Upper lobe of left lung (tissue), 6 donors: ENCODE measurements around the gene DOCK1. TPM values are rescaled to one million over a fixed set of nuclear protein-coding genes. Genes with fewer than 3 reads are reported as not detected.

ENCODE experiments used
- ATAC-seq, 2 donors: fragments of 200-7000 bp; cut with Tn5 transposase; one replicate each; pipeline ENCODE4 v1.9.1; 2022; ENCODE audit warnings: mild to moderate bottlenecking in 2 of 2, moderate library complexity in 2 of 2; ENCODE audit not compliant: low FRiP score in 2 of 2
- DNase-seq, 2 donors: peaks; one replicate each; pipeline ENCODE4 v3.0.0-alpha.2; 2019 to 2020
- H3K27ac ChIP-seq, 4 donors: fragments of 200-600 bp; sonication (generic); one replicate each; pipeline ENCODE4 v1.5.1; 2016 to 2019
- H3K27me3 ChIP-seq, 4 donors: fragments of 200-600 bp; sonication (generic); one replicate each; pipeline ENCODE4 v1.5.1; 2017 to 2019
- H3K36me3 ChIP-seq, 4 donors: fragments of 200-600 bp; sonication (generic); one replicate each; pipeline ENCODE4 v1.5.1; 2016 to 2019
- H3K4me1 ChIP-seq, 4 donors: fragments of 200-600 bp; sonication (generic); one replicate each; pipeline ENCODE4 v1.5.1; 2018 to 2019
- H3K4me3 ChIP-seq, 4 donors: fragments of 200-600 bp; sonication (generic); one replicate each; pipeline ENCODE4 v1.5.1; 2017 to 2019; ENCODE audit warnings: mild to moderate bottlenecking in 2 of 4, moderate library complexity in 1 of 4
- H3K9me3 ChIP-seq, 4 donors: fragments of 200-600 bp; sonication (generic); one replicate each; pipeline ENCODE4 v1.5.1; 2018 to 2019
- EP300 ChIP-seq, 4 donors: sonication (generic); formaldehyde crosslinking; IDR thresholded peaks; one replicate each; pipeline ENCODE4 v1.5.1; 2017; ENCODE audit warnings: antibody characterized with exemption in 4 of 4, control low read depth in 2 of 4
- POLR2A ChIP-seq, 4 donors: fragments of 450-650 bp; IDR thresholded peaks; one replicate each; pipeline ENCODE4 v1.5.1; 2016 to 2017; ENCODE audit warnings: antibody characterized with exemption in 4 of 4, mild to moderate bottlenecking in 2 of 4
- POLR2AphosphoS5 ChIP-seq, 2 donors: sonication (generic); formaldehyde crosslinking; IDR thresholded peaks; one replicate each; pipeline ENCODE4 v1.5.1; 2017; ENCODE audit warnings: antibody characterized with exemption in 2 of 2
- WGBS, 2 donors: methylation state at CpG; one replicate each; pipeline ENCODE4 v1.1.5; 2017 to 2018; 5-methylcytosine and 5-hydroxymethylcytosine counted together
- total RNA-seq, 6 donors: library from RNA; depleted of rRNA in 4 of 6; stranded (reverse); fragments of >200 nt in 4 of 6; gene quantifications; one replicate each; pipeline versions ENCODE4 v1.1.0 to v1.2.1, GENCODE V29; 2016 to 2021
- TF ChIP-seq, protein P1 (sequence below), 6 experiments: fragments of 450-650 bp in 4 of 6; fragments of 200-600 bp in 2 of 6; sonication (generic) in 2 of 6; IDR thresholded peaks; one replicate each; pipeline ENCODE4 v1.5.1; 2016 to 2019; ENCODE audit warnings: antibody characterized with exemption in 6 of 6
- donor health status: DM: no; HTN: no; CAD: no; lungs with moderate emphysema.
- donor health status: DM: no; HTN: yes; CAD: no; lungs with severe emphysema.

The DOCK1 gene
- total RNA-seq, 6 donors from 2014 or later = 37.5 to 63.9 (median 45.8) TPM

DNA sequence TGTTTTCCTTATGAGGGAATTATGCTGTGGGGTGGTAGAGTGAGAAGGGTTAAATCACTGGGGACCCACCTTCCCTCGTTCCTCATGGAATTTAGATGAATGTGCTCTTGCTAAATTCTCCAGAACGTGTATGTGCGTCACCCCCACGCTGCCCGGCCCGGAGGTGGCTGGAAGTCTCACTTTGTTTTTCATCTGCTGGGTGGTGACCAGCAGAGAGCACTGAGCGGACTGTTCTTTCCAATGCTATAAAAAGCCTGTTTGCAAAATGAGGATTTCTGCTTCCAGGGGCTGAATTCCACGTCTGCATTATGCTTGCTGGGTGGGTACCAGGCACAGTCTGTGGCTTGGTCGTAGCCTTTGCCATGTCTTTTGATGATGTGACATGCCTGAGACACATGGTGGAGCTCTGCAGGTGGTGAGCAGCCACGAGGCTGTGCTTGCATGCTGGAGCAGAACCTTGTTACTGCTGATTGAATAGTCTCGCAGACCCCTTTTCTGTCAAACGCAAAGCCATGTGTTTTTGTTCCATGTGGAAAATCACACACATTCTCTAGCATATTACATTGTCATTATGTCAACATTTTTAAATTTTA, 323.1 kb downstream of the DOCK1 start:
- 78 to 82% methylated on average over 12 of the region's 12 CpGs for WGBS, 2 donors
- Histone ChIP-seq H3K27ac (no peak overlapping the region), H3K4me1 (no peaks in the 10 kb centered on the region), H3K9me3 (no peaks in the 10 kb centered on the region), H3K4me3 (no peak overlapping the region), H3K36me3 (peaks cover 0 to 3% (median 0%) of the 10 kb centered on the region in 4 donors), H3K27me3 (no peaks in the 10 kb centered on the region)
- DNase-seq (peak in 1 of 2 donors; percentile 61), ATAC-seq (peak in 1 of 2 donors; percentile 34)
- TF ChIP-seq, protein P1, sequence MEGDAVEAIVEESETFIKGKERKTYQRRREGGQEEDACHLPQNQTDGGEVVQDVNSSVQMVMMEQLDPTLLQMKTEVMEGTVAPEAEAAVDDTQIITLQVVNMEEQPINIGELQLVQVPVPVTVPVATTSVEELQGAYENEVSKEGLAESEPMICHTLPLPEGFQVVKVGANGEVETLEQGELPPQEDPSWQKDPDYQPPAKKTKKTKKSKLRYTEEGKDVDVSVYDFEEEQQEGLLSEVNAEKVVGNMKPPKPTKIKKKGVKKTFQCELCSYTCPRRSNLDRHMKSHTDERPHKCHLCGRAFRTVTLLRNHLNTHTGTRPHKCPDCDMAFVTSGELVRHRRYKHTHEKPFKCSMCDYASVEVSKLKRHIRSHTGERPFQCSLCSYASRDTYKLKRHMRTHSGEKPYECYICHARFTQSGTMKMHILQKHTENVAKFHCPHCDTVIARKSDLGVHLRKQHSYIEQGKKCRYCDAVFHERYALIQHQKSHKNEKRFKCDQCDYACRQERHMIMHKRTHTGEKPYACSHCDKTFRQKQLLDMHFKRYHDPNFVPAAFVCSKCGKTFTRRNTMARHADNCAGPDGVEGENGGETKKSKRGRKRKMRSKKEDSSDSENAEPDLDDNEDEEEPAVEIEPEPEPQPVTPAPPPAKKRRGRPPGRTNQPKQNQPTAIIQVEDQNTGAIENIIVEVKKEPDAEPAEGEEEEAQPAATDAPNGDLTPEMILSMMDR (IDR thresholded peaks at IDR 0.05) = no peak
- TF ChIP-seq EP300 (IDR thresholded peaks at IDR 0.05) (no peak), POLR2AphosphoS5 (IDR thresholded peaks at IDR 0.05) (no peak), POLR2A (IDR thresholded peaks at IDR 0.05) (no peak)

DNA sequence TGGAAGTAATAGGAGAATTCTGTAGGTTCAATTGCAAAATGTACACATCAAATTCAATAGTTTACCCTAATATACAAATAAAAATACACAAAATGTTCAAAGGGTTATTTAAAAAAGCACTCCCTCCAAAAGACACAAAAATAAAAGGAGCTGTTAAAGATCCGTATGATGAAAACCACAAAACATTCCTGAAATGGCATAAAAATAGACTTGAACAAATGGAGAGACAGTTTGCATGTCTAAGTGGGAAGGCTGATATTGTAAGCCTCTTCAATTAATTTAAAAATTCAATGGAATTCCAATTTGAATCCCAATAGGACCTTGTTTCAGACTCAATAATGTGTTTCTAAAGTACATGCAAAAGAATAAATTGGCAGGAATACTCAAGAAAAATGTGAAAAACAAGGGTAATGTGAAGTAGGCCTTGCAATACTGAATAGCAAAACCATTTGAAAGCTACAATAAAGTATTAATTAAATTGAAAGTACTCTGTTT, 329.1 kb downstream of the DOCK1 start:
- TF ChIP-seq POLR2AphosphoS5 (IDR thresholded peaks at IDR 0.05) = no peak
- TF ChIP-seq, protein P1 (IDR thresholded peaks at IDR 0.05) = no peak
- TF ChIP-seq EP300 (IDR thresholded peaks at IDR 0.05) = no peak
- no peak for TF ChIP-seq POLR2A (IDR thresholded peaks at IDR 0.05)
- Histone ChIP-seq H3K9me3 (no peaks in the 10 kb centered on the region), H3K36me3 (no peaks in the 10 kb centered on the region), H3K4me1 (no peaks in the 10 kb centered on the region), H3K27me3 (no peaks in the 10 kb centered on the region), H3K27ac (no peak overlapping the region), H3K4me3 (no peak overlapping the region)
- WGBS, 2 donors = 86 to 89% methylated on average over 1 of the region's 1 CpG
- DNase-seq (no peak), ATAC-seq (no peak)

DNA sequence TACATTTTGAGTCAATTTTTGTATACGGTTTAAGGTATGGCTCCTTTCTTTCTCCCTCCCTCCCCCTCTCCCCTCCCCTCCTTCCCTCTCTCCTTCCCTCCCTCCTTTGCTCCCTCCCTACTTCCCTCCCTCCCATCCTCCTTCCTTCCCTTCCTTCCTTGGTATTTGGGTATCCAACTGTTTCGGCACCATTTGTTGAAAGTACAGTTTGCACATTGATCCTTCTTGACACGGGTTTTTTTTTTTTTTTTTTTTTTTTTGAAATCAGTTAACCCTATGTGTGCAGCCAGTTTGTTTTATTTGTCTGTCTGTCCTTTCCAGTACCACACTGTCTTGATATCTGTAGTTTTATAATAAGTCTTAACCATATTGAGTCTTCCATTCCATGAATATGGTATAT, 331.0 kb downstream of the DOCK1 start:
- DNase-seq (no peak), ATAC-seq (no peak)
- TF ChIP-seq, protein P1 (IDR thresholded peaks at IDR 0.05) = no peak
- TF ChIP-seq POLR2A (IDR thresholded peaks at IDR 0.05) (no peak), EP300 (IDR thresholded peaks at IDR 0.05) (no peak), POLR2AphosphoS5 (IDR thresholded peaks at IDR 0.05) (no peak)
- H3K4me1 ChIP-seq = no peaks in the 10 kb centered on the region
- H3K9me3 ChIP-seq = no peaks in the 10 kb centered on the region
- no peak overlapping the region for H3K4me3 ChIP-seq
- no peak overlapping the region for H3K27ac ChIP-seq
- WGBS, 2 donors = 75 to 88% methylated on average over 3 of the region's 3 CpGs
- H3K36me3 ChIP-seq = no peaks in the 10 kb centered on the region
- H3K27me3 ChIP-seq = no peaks in the 10 kb centered on the region

- DNase-seq (no peak), ATAC-seq (no peak)
- Histone ChIP-seq H3K27ac (no peak overlapping the region), H3K27me3 (no peaks in the 10 kb centered on the region), H3K36me3 (no peaks in the 10 kb centered on the region), H3K9me3 (no peaks in the 10 kb centered on the region), H3K4me1 (no peaks in the 10 kb centered on the region), H3K4me3 (no peak overlapping the region)
- 76 to 79% methylated on average over 3 of the region's 3 CpGs for WGBS, 2 donors
- TF ChIP-seq POLR2AphosphoS5 (IDR thresholded peaks at IDR 0.05) = no peak
Measured at GRCh38 chr10:127242914-127243313, 337.7 kb downstream of the DOCK1 start.

DNA sequence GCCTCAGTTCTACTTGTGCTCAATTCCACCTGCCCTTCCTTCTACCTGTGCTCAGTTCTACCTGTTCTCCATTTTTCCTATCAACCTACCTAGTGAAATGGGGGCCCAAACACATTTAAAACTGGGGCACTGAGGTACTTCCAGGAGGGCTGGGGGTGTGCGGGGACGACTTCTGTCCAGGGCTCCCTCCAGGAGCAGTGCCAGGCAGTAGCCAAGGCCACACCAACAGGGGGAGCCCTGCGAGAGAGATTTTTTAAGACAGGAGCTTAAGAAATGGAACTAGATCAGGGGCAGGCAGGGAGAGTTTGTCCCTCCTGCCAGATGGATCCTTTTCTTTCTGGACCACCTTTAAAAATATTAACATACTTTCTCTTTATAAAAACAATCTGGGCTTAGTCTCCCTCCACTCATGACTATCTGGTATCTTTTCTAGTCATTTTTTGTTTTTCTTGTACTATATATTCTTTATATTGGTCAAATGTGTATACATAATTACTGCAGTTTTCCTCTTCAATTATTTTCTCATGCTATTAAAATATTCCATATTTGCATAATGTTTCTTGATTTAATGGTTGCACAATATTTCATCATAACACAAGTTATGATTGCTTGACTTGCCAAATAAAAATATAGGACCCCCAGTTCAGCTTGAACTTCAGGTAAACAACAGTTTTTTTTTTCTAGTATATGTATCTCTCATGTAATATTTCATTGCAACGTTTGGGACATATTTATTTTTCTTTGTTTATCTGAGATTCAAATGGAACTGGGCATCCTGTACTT, 338.5 kb downstream of the DOCK1 start:
- no peaks in the 10 kb centered on the region for H3K9me3 ChIP-seq
- DNase-seq = no peak
- 48 to 52% methylated on average over 4 of the region's 4 CpGs for WGBS, 2 donors
- TF ChIP-seq POLR2AphosphoS5 (IDR thresholded peaks at IDR 0.05) = no peak
- TF ChIP-seq, protein P1 (IDR thresholded peaks at IDR 0.05) = peak in 4 of 6 experiments; percentile 24 to 47 (median 33)
- TF ChIP-seq EP300 (IDR thresholded peaks at IDR 0.05) = no peak
- TF ChIP-seq POLR2A (IDR thresholded peaks at IDR 0.05) = no peak
- no peaks in the 10 kb centered on the region for H3K4me1 ChIP-seq
- no peaks in the 10 kb centered on the region for H3K27me3 ChIP-seq
- H3K36me3 ChIP-seq = peaks cover 0 to 6% (median 2%) of the 10 kb centered on the region in 4 donors
- no peak for ATAC-seq
- no peak overlapping the region for H3K27ac ChIP-seq
- H3K4me3 ChIP-seq = no peak overlapping the region
